Ecto neural progenitor cell (in vitro differentiated cells): ENCODE data around the gene GCNT1.
"Not testable (repeated sequence)": the region's sequence is repeated elsewhere in the genome, so short reads cannot be mapped to it uniquely, and the experiment has no call there.

Experiments used
- DNase-seq: peaks from one replicate; pipeline ENCODE4 v3.0.0-alpha.2; 2018; ENCODE audit warnings: low spot score

The GCNT1 gene

GRCh38 chr9:76491056-76491455 is 32.1 kb downstream of the GCNT1 start:
- DNase-seq: not testable (repeated sequence)

- not testable (repeated sequence) for DNase-seq
Observed at GRCh38 chr9:76493496-76493895, 34.5 kb downstream of the GCNT1 start.

DNA sequence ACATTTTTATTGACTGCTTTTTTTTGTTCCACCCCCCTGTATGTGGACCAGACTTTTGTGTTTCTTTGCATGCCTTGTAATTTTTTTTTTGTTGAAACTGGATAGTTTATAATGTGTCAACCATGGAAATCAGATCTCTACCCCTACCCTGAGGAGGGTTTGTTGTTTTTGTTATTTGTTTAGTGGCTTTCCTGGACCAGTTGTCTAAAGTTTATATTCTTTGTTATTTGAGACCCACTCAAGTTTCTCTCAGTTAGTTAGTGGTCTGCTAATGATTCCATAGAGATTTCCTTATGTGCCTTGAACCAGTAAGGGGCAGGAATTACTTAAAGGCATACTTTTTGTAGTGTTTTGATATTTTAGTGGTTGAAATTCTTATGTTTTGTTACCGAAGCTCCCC is 41.1 kb downstream of the GCNT1 start:
- DNase-seq: no peak

DNA sequence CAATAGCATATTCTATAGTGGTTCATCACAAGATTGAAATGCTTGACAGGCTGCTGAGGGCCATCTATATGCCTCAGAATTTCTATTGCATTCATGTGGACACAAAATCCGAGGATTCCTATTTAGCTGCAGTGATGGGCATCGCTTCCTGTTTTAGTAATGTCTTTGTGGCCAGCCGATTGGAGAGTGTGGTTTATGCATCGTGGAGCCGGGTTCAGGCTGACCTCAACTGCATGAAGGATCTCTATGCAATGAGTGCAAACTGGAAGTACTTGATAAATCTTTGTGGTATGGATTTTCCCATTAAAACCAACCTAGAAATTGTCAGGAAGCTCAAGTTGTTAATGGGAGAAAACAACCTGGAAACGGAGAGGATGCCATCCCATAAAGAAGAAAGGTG is 43.8 kb downstream of the GCNT1 start:
- DNase-seq: no peak

GRCh38 chr9:76510041-76510440 is 51.1 kb downstream of the GCNT1 start:
- no peak for DNase-seq

DNA sequence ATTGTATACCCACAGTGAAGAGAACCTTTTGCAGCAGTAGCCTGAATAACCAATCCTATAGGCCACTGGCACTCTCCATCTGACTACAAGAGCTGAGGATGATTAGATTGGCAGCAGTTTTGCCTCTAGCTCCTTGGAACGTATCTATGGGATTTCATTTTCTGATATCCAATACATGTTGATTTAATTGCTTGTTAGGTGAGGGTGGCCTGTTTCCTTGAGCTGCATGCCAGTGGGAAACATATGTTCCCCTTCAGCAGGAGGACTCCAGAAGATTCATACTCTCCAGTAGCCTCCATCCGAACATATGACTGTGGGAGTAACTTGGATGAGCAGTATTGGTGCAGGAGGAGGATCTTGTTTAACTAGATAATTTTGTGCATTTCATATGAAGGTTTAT is 51.5 kb downstream of the GCNT1 start:
- DNase-seq: no peak

- DNase-seq: no peak
Observed at GRCh38 chr9:76512826-76513225, 53.8 kb downstream of the GCNT1 start.

DNA sequence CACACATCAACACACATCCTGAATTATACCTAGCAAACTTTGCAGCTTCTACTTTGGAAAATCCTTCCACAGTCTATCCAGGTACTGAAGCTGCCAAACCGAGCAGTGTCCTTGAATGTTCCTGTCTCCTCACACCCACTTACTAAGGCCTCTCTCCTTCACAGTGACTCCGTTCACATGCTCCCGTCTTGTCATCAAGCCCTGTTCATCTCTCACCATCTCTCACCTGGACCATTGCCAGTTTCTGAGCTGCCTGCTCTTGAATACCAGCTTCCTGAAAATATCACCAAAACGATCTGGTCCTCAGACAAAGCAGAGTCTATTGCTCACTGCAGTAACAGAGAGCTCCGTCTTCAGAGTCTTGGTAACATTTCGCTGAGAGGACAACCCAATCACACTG is 57.4 kb downstream of the GCNT1 start:
- no peak for DNase-seq

DNA sequence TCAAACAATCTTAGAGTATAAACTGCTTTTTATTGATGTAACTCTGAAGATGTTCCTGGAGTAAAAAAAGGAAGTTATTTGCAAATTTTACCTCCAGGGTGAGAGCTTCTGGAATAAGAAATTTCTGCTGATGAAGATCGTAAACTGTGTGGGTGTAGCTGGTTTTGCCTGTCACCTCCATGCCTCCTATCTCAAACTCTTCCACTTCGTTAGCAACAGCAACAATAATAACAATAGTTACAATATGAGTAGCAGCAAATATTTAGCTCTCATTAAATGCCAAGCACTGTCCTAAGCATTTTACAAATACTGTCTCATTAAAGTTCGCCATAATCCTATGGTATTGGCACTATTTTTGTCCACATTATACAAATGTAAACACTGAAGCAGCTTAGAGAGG is 57.9 kb downstream of the GCNT1 start:
- DNase-seq: no peak

DNA sequence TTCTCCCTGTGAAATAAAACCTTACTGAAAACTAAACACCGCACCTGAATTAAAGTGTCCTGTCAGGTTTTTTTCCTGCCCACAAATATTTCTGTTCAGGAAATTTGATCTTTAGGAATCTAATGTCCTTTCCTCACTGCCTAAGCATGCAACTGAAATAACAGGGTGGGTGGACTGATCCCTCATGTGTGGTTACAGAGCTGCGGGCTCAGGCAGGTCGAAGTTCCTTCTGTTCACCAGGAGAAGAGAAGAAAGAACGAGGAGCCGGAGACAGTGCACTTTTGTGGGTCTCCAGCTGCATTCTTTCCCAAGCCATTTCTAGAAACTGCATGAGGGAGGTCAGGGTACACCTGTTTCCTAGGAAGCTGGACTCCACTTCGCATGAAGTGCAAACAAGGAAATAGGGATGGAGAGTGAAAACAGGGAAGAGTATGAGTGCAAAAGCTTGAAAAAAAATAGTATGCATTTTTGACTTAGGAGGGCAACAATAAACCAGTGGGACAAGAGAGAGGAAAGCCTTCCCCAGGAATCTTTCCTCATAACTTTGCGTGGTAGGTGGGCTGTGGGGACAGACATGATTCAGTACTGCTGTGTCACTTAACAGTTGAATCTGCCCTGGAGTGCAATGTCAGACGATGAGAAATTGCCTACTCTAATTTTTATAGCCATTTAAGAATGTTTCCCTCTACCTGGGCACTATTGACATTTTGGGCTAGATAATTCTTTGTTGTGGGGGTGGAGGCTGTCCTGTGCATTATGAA is 60.3 kb downstream of the GCNT1 start:
- DNase-seq: no peak

GRCh38 chr9:76521244-76521681 is 62.3 kb downstream of the GCNT1 start:
- no peak for DNase-seq

- DNase-seq: no peak
Observed at GRCh38 chr9:76521906-76522305, 62.9 kb downstream of the GCNT1 start.

DNA sequence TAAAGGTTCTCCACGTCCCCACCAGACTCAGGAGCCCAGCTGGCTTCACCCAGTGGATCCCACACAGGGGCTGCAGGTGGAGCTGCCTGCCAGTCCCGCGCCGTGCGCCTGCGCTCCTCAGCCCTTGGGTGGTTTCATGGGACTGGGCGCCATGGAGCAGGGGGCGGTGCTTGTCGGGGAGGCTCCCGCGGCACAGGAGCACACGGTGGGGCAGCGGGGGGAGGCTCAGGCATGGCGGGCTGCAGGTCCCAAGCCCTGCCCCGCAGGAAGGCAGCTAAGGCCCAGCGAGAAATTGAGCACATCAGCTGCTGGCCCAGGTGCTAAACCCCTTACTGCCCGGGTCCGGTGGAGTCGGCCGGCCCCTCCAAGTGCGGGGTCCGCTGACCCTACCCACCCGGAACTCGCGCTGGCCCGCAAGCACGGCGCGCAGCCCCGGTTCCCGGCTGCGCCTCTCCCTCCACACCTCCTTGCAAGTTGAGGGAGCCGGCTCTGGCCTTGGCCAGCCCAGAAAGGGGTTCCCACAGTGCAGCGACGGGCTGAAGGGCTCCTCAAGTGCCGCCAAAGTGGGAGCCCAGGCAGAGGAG is 64.7 kb downstream of the GCNT1 start:
- not testable (repeated sequence) for DNase-seq

DNA sequence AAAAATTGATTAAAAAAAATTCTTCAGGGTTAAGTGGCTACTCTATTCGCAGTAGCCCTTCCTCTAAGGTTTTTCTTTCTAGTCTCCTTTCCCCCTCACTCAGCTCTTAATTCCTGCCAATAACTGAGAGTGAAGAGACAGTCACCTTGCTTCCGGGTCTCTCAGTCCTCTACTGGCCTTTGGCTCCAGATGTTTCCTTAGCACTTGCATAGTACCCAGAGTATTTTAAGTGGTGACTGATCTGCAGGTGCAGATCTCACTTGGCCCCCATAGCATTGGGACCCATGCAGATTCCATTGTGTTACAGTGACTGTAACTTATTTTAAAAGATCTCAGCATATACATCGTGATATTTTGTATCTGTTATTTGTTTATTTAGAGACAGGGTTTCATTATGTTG is 66.2 kb downstream of the GCNT1 start:
- no peak for DNase-seq

GRCh38 chr9:76526026-76526425 is 67.0 kb downstream of the GCNT1 start:
- no peak for DNase-seq

DNA sequence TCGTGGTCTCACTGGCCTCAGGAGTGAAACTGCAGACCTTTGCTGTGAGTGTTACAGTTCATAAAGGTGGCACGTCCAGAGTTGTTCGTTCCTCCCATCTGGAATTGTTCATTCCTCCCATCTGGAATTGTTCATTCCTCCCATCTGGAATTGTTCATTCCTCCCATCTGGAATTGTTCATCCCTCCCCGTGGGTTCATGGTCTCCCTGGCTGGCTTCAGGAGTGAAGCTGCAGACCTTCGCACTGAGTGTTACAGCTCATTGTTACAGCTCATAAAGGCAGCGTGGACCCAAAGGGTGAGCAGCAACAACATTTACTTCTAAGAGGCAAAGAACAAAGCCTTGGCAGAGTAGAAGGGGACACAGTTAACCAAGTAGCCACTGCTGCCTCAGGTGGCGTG is 69.1 kb downstream of the GCNT1 start:
- no peak for DNase-seq

GRCh38 chr9:76528642-76529190 is 69.7 kb downstream of the GCNT1 start:
- no peak for DNase-seq

DNA sequence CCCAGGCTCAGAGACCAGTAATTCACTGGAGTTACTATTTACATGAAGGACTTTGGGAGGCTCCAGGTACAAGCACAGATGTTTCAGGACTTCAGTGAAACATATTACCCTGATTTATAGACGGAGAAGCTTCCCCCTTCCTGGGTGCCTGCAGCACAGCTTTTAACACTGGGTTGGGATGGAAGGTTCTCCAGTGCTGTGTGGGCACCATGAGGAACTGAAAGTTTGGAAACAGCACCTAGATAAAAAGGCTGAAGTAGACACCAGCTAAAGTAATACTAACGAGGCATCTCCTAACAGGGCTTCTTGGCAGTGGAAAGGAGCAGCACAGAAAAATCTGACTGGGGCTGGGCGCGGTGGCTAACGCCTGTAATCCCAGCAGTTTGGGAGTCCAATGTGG is 70.7 kb downstream of the GCNT1 start:
- DNase-seq: no peak

GRCh38 chr9:76530458-76531110 is 71.6 kb downstream of the GCNT1 start:
- no peak for DNase-seq

GRCh38 chr9:76531231-76531780 is 72.3 kb downstream of the GCNT1 start:
- DNase-seq: no peak

- not testable (repeated sequence) for DNase-seq
Observed at GRCh38 chr9:76532877-76533276, 73.9 kb downstream of the GCNT1 start.

GRCh38 chr9:76534026-76534425 is 75.0 kb downstream of the GCNT1 start:
- DNase-seq: no peak

DNA sequence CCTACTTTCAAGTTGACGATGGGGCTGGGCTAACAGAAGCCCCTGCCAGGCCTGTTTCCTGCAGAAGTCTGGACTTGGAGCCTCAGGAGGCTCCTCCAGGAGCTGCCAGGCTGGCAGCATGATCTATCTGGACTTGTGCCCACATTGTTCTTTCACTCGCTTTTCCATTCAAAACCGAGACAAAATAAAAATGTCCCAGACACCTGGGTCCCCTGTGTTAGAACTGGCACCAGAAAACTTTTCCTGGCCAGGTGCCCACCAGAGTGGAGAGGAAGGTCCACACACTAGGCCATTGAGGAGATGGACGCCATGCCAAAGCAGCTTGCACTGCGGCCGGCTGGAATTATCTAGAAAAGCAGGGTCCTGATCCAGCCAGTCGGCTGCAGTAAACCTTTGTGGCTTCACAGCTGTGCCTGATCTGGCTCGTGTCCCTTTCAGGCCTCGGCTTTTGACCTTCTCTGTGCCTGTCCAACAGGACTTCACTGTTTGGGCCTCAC is 78.2 kb downstream of the GCNT1 start:
- DNase-seq: no peak
